Loucy (cell line): ENCODE results near the gene POMT2.
"Not testable (repeated sequence)": the region's sequence is repeated elsewhere in the genome, so short reads cannot be mapped to it uniquely, and the experiment has no call there.

Experiments used
- H2AFZ ChIP-seq: fragments of 200-600 bp; sonication (generic); 2 replicates; pipeline ENCODE4 v1.6.0; 2016; ENCODE audit warnings: antibody characterized with exemption, mild to moderate bottlenecking, low read length, moderate library complexity
- H3F3A ChIP-seq: fragments of 200-600 bp; 2 replicates; pipeline ENCODE4 v1.6.0; 2016; ENCODE audit warnings: antibody characterized with exemption, low read depth, mild to moderate bottlenecking
- H3K27me3 ChIP-seq: fragments of 200-600 bp; sonication (generic); 2 replicates; pipeline ENCODE4 v1.6.1; 2014; ENCODE audit warnings: low read length, mild to moderate bottlenecking; ENCODE audit not compliant: insufficient read depth, poor library complexity, severe bottlenecking
- H3K36me3 ChIP-seq: fragments of 200-600 bp; sonication (generic); 2 replicates; pipeline ENCODE4 v1.6.1; 2016; ENCODE audit warnings: low read length; ENCODE audit not compliant: insufficient read depth
- H3K4me1 ChIP-seq: fragments of 200-600 bp; sonication (generic); 2 replicates; pipeline ENCODE4 v1.5.1; 2014; ENCODE audit warnings: low read length, mild to moderate bottlenecking; ENCODE audit not compliant: insufficient read depth, poor library complexity, severe bottlenecking
- H3K4me2 ChIP-seq: fragments of 200-600 bp; sonication (generic); 2 replicates; pipeline ENCODE4 v1.6.0; 2014; ENCODE audit warnings: antibody characterized with exemption, low read length, low read depth, mild to moderate bottlenecking; ENCODE audit not compliant: poor library complexity, severe bottlenecking
- H3K4me3 ChIP-seq: fragments of 200-600 bp; sonication (generic); 2 replicates; pipeline ENCODE4 v1.5.1; 2014; ENCODE audit warnings: low read length, mild to moderate bottlenecking, mixed read lengths; ENCODE audit not compliant: poor library complexity, severe bottlenecking
- H3K79me2 ChIP-seq: fragments of 200-600 bp; sonication (generic); 2 replicates; pipeline ENCODE4 v1.6.1; 2014; ENCODE audit warnings: low read length; ENCODE audit not compliant: insufficient read depth
- H3K9ac ChIP-seq: fragments of 200-600 bp; sonication (generic); 2 replicates; pipeline ENCODE4 v1.6.0; 2014; ENCODE audit warnings: mild to moderate bottlenecking, low read depth, low read length, moderate library complexity; ENCODE audit not compliant: poor library complexity, severe bottlenecking
- H3K9me2 ChIP-seq: fragments of 200-600 bp; sonication (generic); replicated peaks from 2 replicates; pipeline ENCODE4 v1.6.1; 2016; ENCODE audit warnings: low read depth, low read length, mixed read lengths
- H3K9me3 ChIP-seq: fragments of 200-600 bp; sonication (generic); 2 replicates; pipeline ENCODE4 v1.6.1; 2014; ENCODE audit warnings: mild to moderate bottlenecking, antibody characterized with exemption, low read length, low read depth; ENCODE audit not compliant: insufficient read depth
- H4K20me1 ChIP-seq: fragments of 200-600 bp; sonication (generic); 2 replicates; pipeline ENCODE4 v1.6.0; 2014; ENCODE audit warnings: antibody characterized with exemption, low read length, mild to moderate bottlenecking; ENCODE audit not compliant: insufficient read depth, poor library complexity, severe bottlenecking
- CTCF ChIP-seq: fragments of 200-600 bp; sonication (generic); conservative IDR thresholded peaks from 2 replicates; pipeline ENCODE4 v1.5.1; 2014; ENCODE audit warnings: mild to moderate bottlenecking, antibody characterized with exemption, low read length
- EZH2phosphoT487 ChIP-seq: fragments of 200-600 bp; IDR thresholded peaks from 2 replicates; pipeline ENCODE4 v1.6.1; 2018; ENCODE audit warnings: antibody characterized with exemption, mild to moderate bottlenecking, moderate library complexity, borderline replicate concordance

Gene POMT2

GRCh38 chr14:77322250-77322902, 1.7 kb upstream of the POMT2 start:
- H3K9me2 ChIP-seq = no peaks in the 10 kb centered on the region
- H3K4me1 ChIP-seq = peaks cover 32% of the 10 kb centered on the region
- H3K4me3 ChIP-seq = peak overlapping the region; percentile 76
- H3K27me3 ChIP-seq = no peaks in the 10 kb centered on the region
- peak overlapping the region; percentile 89 for H3K4me2 ChIP-seq
- H3K9me3 ChIP-seq = no peaks in the 10 kb centered on the region
- no peaks in the 10 kb centered on the region for H3K36me3 ChIP-seq
- H2AFZ ChIP-seq = peak overlapping the region; percentile 95; the same call in 1 of the 2 replicates
- TF ChIP-seq EZH2phosphoT487 = no peak
- no peak for TF ChIP-seq CTCF
- peaks cover 8% of the 10 kb centered on the region; the same call in 1 of the 2 replicates for H3K79me2 ChIP-seq
- peak overlapping the region; percentile 78 for H3K9ac ChIP-seq
- no peaks in the 10 kb centered on the region for H3F3A ChIP-seq
- peaks cover 3% of the 10 kb centered on the region for H4K20me1 ChIP-seq

- Histone ChIP-seq H3K36me3 (no peaks in the 10 kb centered on the region), H3K4me3 (peak overlapping the region; percentile 76), H3K4me2 (peak overlapping the region; percentile 84), H3K79me2 (peaks cover 8% of the 10 kb centered on the region; the same call in 1 of the 2 replicates), H3K9me2 (no peaks in the 10 kb centered on the region), H3K9me3 (no peaks in the 10 kb centered on the region), H4K20me1 (peaks cover 3% of the 10 kb centered on the region), H3F3A (no peaks in the 10 kb centered on the region), H3K27me3 (no peaks in the 10 kb centered on the region), H2AFZ (no peak overlapping the region), H3K9ac (peak overlapping the region; percentile 44), H3K4me1 (peaks cover 34% of the 10 kb centered on the region)
- TF ChIP-seq EZH2phosphoT487 (no peak), CTCF (no peak)
These were observed 1.3 kb downstream of the POMT2 start for GRCh38 chr14:77319422-77319821.

DNA sequence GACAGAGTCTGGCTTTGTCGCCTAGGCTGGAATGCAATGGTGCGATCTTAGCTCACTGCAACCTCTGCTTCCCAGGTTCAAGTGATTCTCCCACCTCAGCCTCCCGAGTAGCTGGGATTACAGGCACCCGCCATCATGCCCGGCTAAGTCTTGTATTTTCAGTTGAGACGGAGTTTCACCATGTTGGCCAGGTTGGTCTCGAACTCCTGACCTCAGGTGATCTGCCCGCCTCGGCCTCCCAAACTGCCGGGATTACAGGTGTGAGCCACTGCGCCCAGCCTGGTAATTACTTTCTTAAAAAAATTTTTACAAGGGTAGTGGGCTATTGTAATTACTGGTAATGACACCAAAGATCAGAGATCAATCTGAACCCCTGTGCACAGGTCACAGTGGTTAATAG, 1.9 kb downstream of the POMT2 start:
- not testable (repeated sequence) for H3K79me2 ChIP-seq, H3K36me3 ChIP-seq
- H3K4me2 ChIP-seq = peak overlapping the region; percentile 84

GRCh38 chr14:77318006-77318553, 2.6 kb downstream of the POMT2 start:
- H3K9me3 ChIP-seq = no peaks in the 10 kb centered on the region
- H3K36me3 ChIP-seq = no peaks in the 10 kb centered on the region
- no peak overlapping the region for H3K4me3 ChIP-seq
- H3K9me2 ChIP-seq = no peaks in the 10 kb centered on the region
- no peak overlapping the region for H2AFZ ChIP-seq
- no peaks in the 10 kb centered on the region for H3F3A ChIP-seq
- H3K27me3 ChIP-seq = no peaks in the 10 kb centered on the region
- peaks cover 34% of the 10 kb centered on the region for H3K4me1 ChIP-seq
- peak overlapping the region; percentile 12 for H3K9ac ChIP-seq
- H3K79me2 ChIP-seq = peaks cover 8% of the 10 kb centered on the region; the same call in 1 of the 2 replicates
- no peak for TF ChIP-seq EZH2phosphoT487
- no peak for TF ChIP-seq CTCF
- H3K4me2 ChIP-seq = peak overlapping the region; percentile 84
- peaks cover 3% of the 10 kb centered on the region for H4K20me1 ChIP-seq

More for the DNA sequence above, 1.9 kb downstream of the POMT2 start:
- not testable (repeated sequence) for H3K9me2 ChIP-seq, H4K20me1 ChIP-seq, H3K27me3 ChIP-seq, H3F3A ChIP-seq, H2AFZ ChIP-seq, H3K9me3 ChIP-seq
- H3K4me1 ChIP-seq = peaks cover 34% of the 10 kb centered on the region
- H3K9ac ChIP-seq = peak overlapping the region; percentile 44
- peak overlapping the region; percentile 76 for H3K4me3 ChIP-seq
